Stimulated activated naive CD8-positive, alpha-beta T cell treated with anti-CD3 and anti-CD28 coated beads, Interleukin-15, Interleukin-2, amounts not matched to agents 100 U/mL and 50 U/mL, for 24 hours (primary cell): Measurements from ENCODE around the gene NPHS1.
"Not testable (repeated sequence)": the region's sequence is repeated elsewhere in the genome, so short reads cannot be mapped to it uniquely, and the experiment has no call there.

Source experiments
- ATAC-seq: fragments of 150-1000 bp; cut with Tn5 transposase; one replicate; pipeline ENCODE4 v1.10.0; 2021
- DNase-seq: peaks from one replicate; pipeline ENCODE4 v3.0.0; 2021

The NPHS1 gene

GRCh38 chr19:35874392-35874930 lies 22.2 kb upstream of the NPHS1 start:
- ATAC-seq (no peak), DNase-seq (no peak)

GRCh38 chr19:35872180-35872579 lies 19.9 kb upstream of the NPHS1 start:
- DNase-seq, result no peak
- ATAC-seq, result no peak

- ATAC-seq (no peak), DNase-seq (no peak)
Measured at GRCh38 chr19:35871611-35872010, 19.3 kb upstream of the NPHS1 start.

- ATAC-seq, result no peak
Measured at GRCh38 chr19:35870798-35871197, 18.5 kb upstream of the NPHS1 start.

GRCh38 chr19:35870124-35870736 lies 17.9 kb upstream of the NPHS1 start:
- DNase-seq, ATAC-seq: not testable (repeated sequence)

More at GRCh38 chr19:35870798-35871197, 18.5 kb upstream of the NPHS1 start:
- DNase-seq, result no peak

- DNase-seq, result peak; percentile 88
- ATAC-seq, result peak; percentile 91
Measured at GRCh38 chr19:35869327-35870123, 17.2 kb upstream of the NPHS1 start.

- ATAC-seq, result no peak
Measured at GRCh38 chr19:35868823-35869326, 16.6 kb upstream of the NPHS1 start.

GRCh38 chr19:35868172-35868822 lies 16.0 kb upstream of the NPHS1 start, which contains the start of gene APLP1:
Gene APLP1, plus strand, starts transcription at chr19:35868574. Its CDS starts 63 bp downstream, at chr19:35868637.
- peak; percentile 82 for DNase-seq
- ATAC-seq, result peak; percentile 71

More at GRCh38 chr19:35868823-35869326, 16.6 kb upstream of the NPHS1 start:
- no peak for DNase-seq

GRCh38 chr19:35863018-35863417 lies 10.7 kb upstream of the NPHS1 start:
- DNase-seq, result no peak
- ATAC-seq, result no peak

- DNase-seq, result no peak
- ATAC-seq, result no peak
Measured at GRCh38 chr19:35862528-35862927, 10.2 kb upstream of the NPHS1 start.

- no peak for DNase-seq
- ATAC-seq, result no peak
Measured at GRCh38 chr19:35861640-35862160, 9.4 kb upstream of the NPHS1 start.

GRCh38 chr19:35860818-35861639 lies 8.7 kb upstream of the NPHS1 start:
- DNase-seq (no peak), ATAC-seq (no peak)

- DNase-seq (no peak), ATAC-seq (no peak)
Measured at GRCh38 chr19:35860436-35860817, 8.1 kb upstream of the NPHS1 start.

GRCh38 chr19:35859414-35859813 lies 7.1 kb upstream of the NPHS1 start:
- DNase-seq (no peak), ATAC-seq (no peak)

GRCh38 chr19:35858311-35858710 lies 6.0 kb upstream of the NPHS1 start:
- no peak for DNase-seq

GRCh38 chr19:35856546-35857149 lies 4.3 kb upstream of the NPHS1 start, which contains the start of gene KIRREL2:
Gene KIRREL2, plus strand, starts transcription at chr19:35856911. Its CDS starts 209 bp downstream, at chr19:35857120.
- DNase-seq (peak; percentile 60), ATAC-seq (peak; percentile 60)

More at GRCh38 chr19:35858311-35858710, 6.0 kb upstream of the NPHS1 start:
- no peak for ATAC-seq

GRCh38 chr19:35853038-35853756 lies 893 bp upstream of the NPHS1 start:
- ATAC-seq (no peak), DNase-seq (no peak)

GRCh38 chr19:35851213-35852028 lies 883 bp downstream of the NPHS1 start:
- ATAC-seq (no peak), DNase-seq (peak; percentile 36)

- ATAC-seq (no peak), DNase-seq (no peak)
Measured at GRCh38 chr19:35848919-35849505, 3.3 kb downstream of the NPHS1 start.
